ENCODE measurements around the gene PHYKPL. TPM values are rescaled to one million over a fixed set of nuclear protein-coding genes. Genes with fewer than 3 reads are reported as not detected.

The PHYKPL gene
- total RNA-seq, 1 experiment from 2014 or later, result 21.2 TPM

DNA sequence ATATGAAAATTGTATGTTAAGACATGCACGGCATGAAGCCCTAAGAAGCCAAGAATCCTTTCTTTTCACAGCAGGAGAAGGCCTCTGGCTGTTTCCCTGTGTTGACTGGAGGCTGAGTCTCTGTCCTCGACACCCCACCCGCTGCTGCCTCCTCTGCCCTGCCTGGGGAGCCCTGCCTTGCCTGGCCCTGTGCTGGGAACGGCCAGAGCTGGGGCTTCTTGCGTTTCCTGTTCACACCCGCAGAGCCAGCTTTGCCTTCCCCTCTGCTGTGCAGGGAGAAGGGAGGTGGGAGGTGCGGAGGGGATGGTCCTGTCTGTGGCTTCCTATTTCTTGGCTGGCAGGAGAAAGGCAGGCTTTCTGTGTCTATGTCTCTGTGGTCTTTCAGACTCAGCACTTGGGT lies 38.6 kb downstream of the PHYKPL start:
- no peak for DNase-seq
- H3K36me3 ChIP-seq, result no peaks in the 10 kb centered on the region

GRCh38 chr5:178193251-178193809 lies 39.3 kb downstream of the PHYKPL start:
- Histone ChIP-seq H3K27me3 (0 out of 2 replicates have a peak, but pooled peaks cover 3% of the 10 kb centered on the region), H3K4me1 (no peaks in the 10 kb centered on the region), H3K9me3 (replicated peaks) (no peaks in the 10 kb centered on the region), H3K36me3 (no peaks in the 10 kb centered on the region), H3K27ac (no peak overlapping the region), H3K4me3 (no peak overlapping the region)
- DNase-seq, result no peak

More for the DNA sequence above, 38.6 kb downstream of the PHYKPL start:
- H3K9me3 ChIP-seq (replicated peaks), result no peaks in the 10 kb centered on the region
- no peak overlapping the region for H3K4me3 ChIP-seq
- H3K27ac ChIP-seq, result no peak overlapping the region
- H3K27me3 ChIP-seq, result 0 out of 2 replicates have a peak, but pooled peaks cover 3% of the 10 kb centered on the region
- no peaks in the 10 kb centered on the region for H3K4me1 ChIP-seq

GRCh38 chr5:178192787-178193186 lies 39.8 kb downstream of the PHYKPL start:
- H3K27me3 ChIP-seq, result 0 out of 2 replicates have a peak, but pooled peaks cover 3% of the 10 kb centered on the region
- DNase-seq, result no peak
- no peak overlapping the region for H3K27ac ChIP-seq
- H3K36me3 ChIP-seq, result no peaks in the 10 kb centered on the region
- no peaks in the 10 kb centered on the region for H3K9me3 ChIP-seq (replicated peaks)
- H3K4me3 ChIP-seq, result no peak overlapping the region
- H3K4me1 ChIP-seq, result no peaks in the 10 kb centered on the region

DNA sequence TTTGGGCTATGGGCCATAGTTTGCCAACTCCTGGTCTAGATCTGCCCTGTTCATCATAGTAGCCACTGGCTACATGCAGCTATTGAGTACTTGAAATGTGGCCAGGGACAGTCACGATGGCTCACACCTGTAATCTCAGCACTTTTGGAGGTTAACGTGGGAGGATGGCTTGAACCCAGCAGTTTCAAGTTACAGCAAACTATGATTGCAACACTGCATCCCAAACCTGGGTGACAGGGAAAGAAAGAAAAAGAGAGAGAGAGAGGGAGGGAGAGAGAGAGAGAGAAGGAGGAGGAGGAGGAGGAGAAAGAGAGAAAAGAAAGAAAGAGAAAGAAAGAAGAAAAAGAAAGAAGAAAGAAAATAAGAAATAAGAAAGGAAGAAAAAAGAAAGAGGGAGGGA lies 40.4 kb downstream of the PHYKPL start:
- no peak for DNase-seq
- no peak overlapping the region for H3K4me3 ChIP-seq
- no peaks in the 10 kb centered on the region for H3K9me3 ChIP-seq (replicated peaks)
- no peaks in the 10 kb centered on the region for H3K4me1 ChIP-seq
- no peaks in the 10 kb centered on the region for H3K36me3 ChIP-seq
- 0 out of 2 replicates have a peak, but pooled peaks cover 3% of the 10 kb centered on the region for H3K27me3 ChIP-seq
- no peak overlapping the region for H3K27ac ChIP-seq

DNA sequence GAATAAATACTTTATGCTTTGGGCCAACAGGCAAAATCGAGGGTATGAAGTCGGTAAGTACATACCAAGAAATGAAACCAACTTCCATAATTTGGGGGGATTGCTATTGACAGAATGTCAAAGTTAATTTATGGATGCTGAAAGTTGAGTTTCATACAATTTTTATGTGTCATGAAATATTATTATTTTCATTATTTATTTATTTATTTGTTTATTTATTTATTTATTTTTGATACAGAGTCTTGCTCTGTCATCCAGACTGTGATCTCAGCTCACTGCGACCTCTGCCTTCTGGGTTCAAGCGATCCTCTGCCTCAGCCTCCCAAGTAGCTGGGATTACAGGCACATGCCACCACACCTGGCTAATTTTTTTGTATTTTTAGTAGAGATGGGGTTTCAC lies 40.9 kb downstream of the PHYKPL start:
- no peaks in the 10 kb centered on the region for H3K9me3 ChIP-seq (replicated peaks)
- no peak for DNase-seq
- no peaks in the 10 kb centered on the region for H3K4me1 ChIP-seq
- H3K27me3 ChIP-seq, result 0 out of 2 replicates have a peak, but pooled peaks cover 3% of the 10 kb centered on the region
- no peaks in the 10 kb centered on the region for H3K36me3 ChIP-seq
- no peak overlapping the region for H3K27ac ChIP-seq
- no peak overlapping the region for H3K4me3 ChIP-seq

- Histone ChIP-seq H3K36me3 (no peaks in the 10 kb centered on the region), H3K4me3 (no peak overlapping the region), H3K27ac (no peak overlapping the region), H3K4me1 (no peaks in the 10 kb centered on the region), H3K9me3 (replicated peaks) (no peaks in the 10 kb centered on the region), H3K27me3 (no peaks in the 10 kb centered on the region)
- no peak for DNase-seq
These were observed 43.2 kb downstream of the PHYKPL start for GRCh38 chr5:178189433-178189832.

GRCh38 chr5:178187014-178187413 lies 45.6 kb downstream of the PHYKPL start, which contains the start of gene GMCL2:
TSS of gene GMCL2 (minus strand) at chr5:178187371. CDS start at chr5:178187299, 72 bp downstream.
- Histone ChIP-seq H3K27ac (no peak within 1 kb of the TSS), H3K36me3 (no peaks in the 10 kb centered on the region), H3K27me3 (no peaks in the 10 kb centered on the region), H3K9me3 (replicated peaks) (no peaks in the 10 kb centered on the region), H3K4me1 (no peaks in the 10 kb centered on the region), H3K4me3 (no peak within 1 kb of the TSS)
- DNase-seq, result no peak

DNA sequence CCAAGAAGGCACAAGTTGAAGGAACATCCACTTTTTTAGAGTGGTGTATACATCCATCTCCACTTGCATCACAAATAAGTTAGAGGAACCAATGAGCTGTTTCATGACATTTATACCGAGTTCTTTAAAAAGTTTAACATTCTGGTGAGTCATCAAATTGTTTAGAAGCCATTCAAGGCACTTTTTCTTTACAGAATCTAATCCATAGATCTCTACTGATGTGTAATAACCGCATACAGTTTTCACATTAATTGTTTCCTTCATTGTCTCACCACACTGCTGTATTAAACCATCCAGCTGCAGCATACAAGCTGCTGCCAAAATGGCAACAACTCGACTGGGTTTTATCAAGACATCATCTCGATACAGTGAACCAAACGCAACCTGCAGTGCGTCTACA lies 46.2 kb downstream of the PHYKPL start:
- Histone ChIP-seq H3K4me1 (no peaks in the 10 kb centered on the region), H3K9me3 (replicated peaks) (no peaks in the 10 kb centered on the region), H3K27ac (no peak overlapping the region), H3K36me3 (no peaks in the 10 kb centered on the region), H3K27me3 (no peaks in the 10 kb centered on the region), H3K4me3 (no peak overlapping the region)
- DNase-seq, result no peak

- H3K27me3 ChIP-seq, result no peaks in the 10 kb centered on the region
- no peak overlapping the region for H3K4me3 ChIP-seq
- no peak overlapping the region for H3K27ac ChIP-seq
- H3K9me3 ChIP-seq (replicated peaks), result no peaks in the 10 kb centered on the region
- no peaks in the 10 kb centered on the region for H3K36me3 ChIP-seq
- DNase-seq, result no peak
- H3K4me1 ChIP-seq, result no peaks in the 10 kb centered on the region
These were observed 50.3 kb downstream of the PHYKPL start for GRCh38 chr5:178182158-178182876.

DNA sequence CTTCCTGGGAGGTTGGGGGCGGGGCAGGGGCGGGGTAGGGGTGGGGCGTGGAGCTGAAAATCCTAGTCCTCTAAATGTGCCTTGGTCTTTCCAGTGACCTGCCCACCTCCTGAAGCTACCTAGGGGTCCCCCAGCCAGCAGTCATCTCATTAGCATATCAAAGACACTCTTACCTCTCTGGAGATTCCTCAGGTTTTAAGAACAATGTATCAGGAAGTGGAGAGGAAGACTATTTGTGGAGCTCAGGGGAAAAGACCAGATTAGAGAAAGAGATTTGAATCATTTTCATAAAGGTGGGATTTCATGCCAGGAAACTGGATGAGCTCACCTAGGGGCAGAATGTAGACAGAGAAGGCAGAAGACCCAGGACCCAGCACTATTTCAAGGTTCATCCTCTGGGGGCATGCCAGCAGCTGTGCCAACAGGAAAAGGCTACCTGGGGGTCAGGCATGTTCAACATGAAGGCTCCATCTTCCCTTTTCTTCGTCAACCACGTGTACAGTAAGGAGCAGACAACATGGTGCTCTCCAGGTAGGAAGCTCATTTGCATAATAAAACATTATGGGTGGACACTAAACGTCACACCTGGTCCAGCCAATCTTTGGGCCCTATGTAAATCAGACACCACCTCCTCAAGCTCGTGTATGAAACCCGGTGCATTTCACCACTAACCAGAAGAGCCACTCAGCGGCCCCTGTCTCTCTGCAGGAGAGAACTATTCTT lies 52.3 kb downstream of the PHYKPL start:
- H3K27me3 ChIP-seq, result no peaks in the 10 kb centered on the region
- H3K27ac ChIP-seq, result no peak overlapping the region
- H3K36me3 ChIP-seq, result no peaks in the 10 kb centered on the region
- H3K4me1 ChIP-seq, result no peaks in the 10 kb centered on the region
- H3K9me3 ChIP-seq (replicated peaks), result no peaks in the 10 kb centered on the region
- no peak for DNase-seq
- H3K4me3 ChIP-seq, result no peak overlapping the region

DNA sequence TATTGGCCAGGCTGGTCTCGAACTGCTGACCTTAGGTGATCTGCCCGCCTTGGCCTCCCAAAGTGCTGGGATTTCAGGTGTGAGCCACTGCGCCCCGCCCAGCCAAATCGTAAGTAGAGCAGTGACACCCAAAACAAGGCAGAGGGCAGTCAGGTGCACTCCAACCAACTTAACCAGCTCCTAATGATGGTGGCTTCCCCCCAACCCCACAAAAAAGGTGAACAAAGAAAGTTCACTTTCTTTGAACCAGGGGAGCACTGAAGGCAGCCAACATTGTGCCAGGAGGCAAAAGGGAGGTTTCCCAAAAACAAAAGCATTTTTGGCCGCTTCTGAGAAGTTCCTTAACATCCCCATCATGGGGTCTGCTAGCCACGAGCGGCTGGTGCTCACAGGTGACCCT lies 55.0 kb downstream of the PHYKPL start:
- no peaks in the 10 kb centered on the region for H3K4me1 ChIP-seq
- H3K4me3 ChIP-seq, result no peak overlapping the region
- H3K36me3 ChIP-seq, result no peaks in the 10 kb centered on the region
- DNase-seq, result no peak
- no peaks in the 10 kb centered on the region for H3K9me3 ChIP-seq (replicated peaks)
- no peaks in the 10 kb centered on the region for H3K27me3 ChIP-seq
- H3K27ac ChIP-seq, result no peak overlapping the region

DNA sequence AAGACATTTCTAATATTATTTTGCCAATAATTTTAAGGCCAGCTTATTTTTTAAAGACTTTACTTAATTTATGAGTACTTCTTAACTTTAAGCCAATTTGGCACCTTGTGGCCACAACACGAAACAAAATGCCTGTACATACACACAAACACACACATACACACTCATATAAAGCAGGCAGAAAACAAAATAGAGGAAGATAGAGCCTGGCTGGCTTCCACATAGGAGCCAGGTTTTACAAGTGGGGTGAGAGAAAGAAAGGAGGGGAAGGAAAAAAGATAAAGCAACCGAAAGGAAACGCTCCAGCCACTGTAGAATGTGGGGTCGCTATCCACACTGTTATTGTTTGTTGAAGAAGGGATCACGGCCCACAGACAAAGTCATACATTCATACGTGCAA lies 55.8 kb downstream of the PHYKPL start:
- H3K9me3 ChIP-seq (replicated peaks), result no peaks in the 10 kb centered on the region
- no peaks in the 10 kb centered on the region for H3K4me1 ChIP-seq
- no peak overlapping the region for H3K4me3 ChIP-seq
- H3K27ac ChIP-seq, result no peak overlapping the region
- H3K36me3 ChIP-seq, result no peaks in the 10 kb centered on the region
- H3K27me3 ChIP-seq, result no peaks in the 10 kb centered on the region
- no peak for DNase-seq

GRCh38 chr5:178174456-178174855 lies 58.1 kb downstream of the PHYKPL start:
- no peaks in the 10 kb centered on the region for H3K27me3 ChIP-seq
- DNase-seq, result no peak
- no peak overlapping the region for H3K27ac ChIP-seq
- no peaks in the 10 kb centered on the region for H3K4me1 ChIP-seq
- no peaks in the 10 kb centered on the region for H3K9me3 ChIP-seq (replicated peaks)
- H3K36me3 ChIP-seq, result no peaks in the 10 kb centered on the region
- H3K4me3 ChIP-seq, result no peak overlapping the region

- H3K27me3 ChIP-seq, result no peaks in the 10 kb centered on the region
- no peaks in the 10 kb centered on the region for H3K9me3 ChIP-seq (replicated peaks)
- no peak for DNase-seq
- no peak overlapping the region for H3K27ac ChIP-seq
- no peak overlapping the region for H3K4me3 ChIP-seq
- no peaks in the 10 kb centered on the region for H3K36me3 ChIP-seq
- H3K4me1 ChIP-seq, result no peaks in the 10 kb centered on the region
These were observed 62.1 kb downstream of the PHYKPL start for GRCh38 chr5:178170455-178170854.

- H3K4me1 ChIP-seq, result no peaks in the 10 kb centered on the region
- H3K9me3 ChIP-seq (replicated peaks), result no peaks in the 10 kb centered on the region
- no peak overlapping the region for H3K27ac ChIP-seq
- H3K4me3 ChIP-seq, result no peak overlapping the region
- H3K36me3 ChIP-seq, result no peaks in the 10 kb centered on the region
- no peak for DNase-seq
- peaks cover 10% of the 10 kb centered on the region; the same call in 1 of the 2 replicates for H3K27me3 ChIP-seq
These were observed 67.0 kb downstream of the PHYKPL start for GRCh38 chr5:178165581-178165980.
